BJ (cell line): ENCODE measurements around the gene CTIF. TPM values are rescaled to one million over a fixed set of nuclear protein-coding genes. Genes with fewer than 3 reads are reported as not detected.

Experiments
- CTCF ChIA-PET: fragments of 350-600 bp; formaldehyde crosslinking; extraction: SDS; loops from one replicate; lab custom pipeline; 2021; ENCODE audit warnings: antibody characterized with exemption, inconsistent platforms; lab: Yijun Ruan, JAX
- POLR2A ChIA-PET: fragments of 300-600 bp; sonication (Branson Sonifier 250); formaldehyde crosslinking; extraction: SDS; loops from one replicate; lab custom pipeline; 2021; ENCODE audit warnings: antibody characterized with exemption; lab: Charles Lee
- DNase-seq: peaks from one replicate; pipeline ENCODE4 v3.0.0-alpha.2; 2011; ENCODE audit warnings: low read depth
- H3K27me3 ChIP-seq: 2 replicates; pipeline ENCODE4 v1.6.0; 2011; ENCODE audit warnings: low read length; ENCODE audit not compliant: control insufficient read depth, insufficient read depth
- H3K36me3 ChIP-seq: 2 replicates; pipeline ENCODE4 v1.5.1; 2011; ENCODE audit warnings: low read length; ENCODE audit not compliant: control insufficient read depth, insufficient read depth
- H3K4me3 ChIP-seq: 2 replicates; pipeline ENCODE4 v1.5.1; 2011; ENCODE audit warnings: low read depth, mild to moderate bottlenecking, control low read depth, low read length
- polyA plus RNA-seq: library from polyadenylated mRNA; depleted of rRNA; stranded (reverse); fragments of >200 nt; gene quantifications from 2 replicates; pipeline ENCODE4 v1.2.3, GENCODE V29; 2011
- TF ChIP-seq, protein P1 (sequence below): IDR thresholded peaks from 2 replicates; pipeline ENCODE4 v1.5.1; 2011; ENCODE audit warnings: low read depth, mild to moderate bottlenecking, control low read depth, inconsistent platforms, low read length, moderate library complexity; ENCODE audit not compliant: insufficient read depth

Gene CTIF
- polyA plus RNA-seq, 1 experiment: 105 TPM

GRCh38 chr18:48734460-48734859 lies 195.6 kb downstream of the CTIF start:
- CTCF ChIA-PET: no interaction called here
- DNase-seq: no peak
- POLR2A ChIA-PET: no interaction called here
- Histone ChIP-seq H3K27me3 (no peaks in the 10 kb centered on the region), H3K4me3 (no peak overlapping the region), H3K36me3 (peaks cover 12% of the 10 kb centered on the region)
- TF ChIP-seq, protein P1, sequence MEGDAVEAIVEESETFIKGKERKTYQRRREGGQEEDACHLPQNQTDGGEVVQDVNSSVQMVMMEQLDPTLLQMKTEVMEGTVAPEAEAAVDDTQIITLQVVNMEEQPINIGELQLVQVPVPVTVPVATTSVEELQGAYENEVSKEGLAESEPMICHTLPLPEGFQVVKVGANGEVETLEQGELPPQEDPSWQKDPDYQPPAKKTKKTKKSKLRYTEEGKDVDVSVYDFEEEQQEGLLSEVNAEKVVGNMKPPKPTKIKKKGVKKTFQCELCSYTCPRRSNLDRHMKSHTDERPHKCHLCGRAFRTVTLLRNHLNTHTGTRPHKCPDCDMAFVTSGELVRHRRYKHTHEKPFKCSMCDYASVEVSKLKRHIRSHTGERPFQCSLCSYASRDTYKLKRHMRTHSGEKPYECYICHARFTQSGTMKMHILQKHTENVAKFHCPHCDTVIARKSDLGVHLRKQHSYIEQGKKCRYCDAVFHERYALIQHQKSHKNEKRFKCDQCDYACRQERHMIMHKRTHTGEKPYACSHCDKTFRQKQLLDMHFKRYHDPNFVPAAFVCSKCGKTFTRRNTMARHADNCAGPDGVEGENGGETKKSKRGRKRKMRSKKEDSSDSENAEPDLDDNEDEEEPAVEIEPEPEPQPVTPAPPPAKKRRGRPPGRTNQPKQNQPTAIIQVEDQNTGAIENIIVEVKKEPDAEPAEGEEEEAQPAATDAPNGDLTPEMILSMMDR: no peak

- Histone ChIP-seq H3K27me3 (no peaks in the 10 kb centered on the region), H3K36me3 (peaks cover 12% of the 10 kb centered on the region), H3K4me3 (no peak overlapping the region)
- DNase-seq: no peak
- POLR2A ChIA-PET: no interaction called here
- CTCF ChIA-PET: no interaction called here
- TF ChIP-seq, protein P1: no peak
These were observed 196.3 kb downstream of the CTIF start for GRCh38 chr18:48735080-48735676.

GRCh38 chr18:48735681-48736255 lies 196.9 kb downstream of the CTIF start:
- TF ChIP-seq, protein P1: no peak
- Histone ChIP-seq H3K27me3 (no peaks in the 10 kb centered on the region), H3K4me3 (no peak overlapping the region), H3K36me3 (peaks cover 12% of the 10 kb centered on the region)
- ChIA-PET POLR2A (interaction anchor here (0.6 kb wide), 1 partner anchor 31 kb away, joined by 3 read pairs; no protein-coding TSS in a partner anchor), CTCF (interaction anchor here (1.2 kb wide), 1 partner anchor 42 kb away, joined by 3 read pairs; no protein-coding TSS in a partner anchor)
- no peak for DNase-seq

GRCh38 chr18:48736321-48737260 lies 197.8 kb downstream of the CTIF start:
- ChIA-PET CTCF (interaction anchor here (1.2 kb wide), 1 partner anchor 41 kb away, joined by 3 read pairs; no protein-coding TSS in a partner anchor), POLR2A (interaction anchor here (0.6 kb wide), 1 partner anchor 31 kb away, joined by 3 read pairs; no protein-coding TSS in a partner anchor)
- no peaks in the 10 kb centered on the region for H3K27me3 ChIP-seq
- no peak overlapping the region for H3K4me3 ChIP-seq
- TF ChIP-seq, protein P1: no peak
- DNase-seq: no peak
- peaks cover 12% of the 10 kb centered on the region for H3K36me3 ChIP-seq
